GM19240 (cell line): ENCODE measurements around the gene PLSCR2.
A peak's percentile ranks its signal among the peaks of the same experiment; 100 is the strongest.
"Not testable (repeated sequence)": the region's sequence is repeated elsewhere in the genome, so short reads cannot be mapped to it uniquely, and the experiment has no call there.

ENCODE experiments used
- DNase-seq: peaks from one replicate; pipeline ENCODE4 v3.0.0; 2011; ENCODE audit warnings: low spot score; ENCODE audit not compliant: insufficient read length

The PLSCR2 gene, protein sequence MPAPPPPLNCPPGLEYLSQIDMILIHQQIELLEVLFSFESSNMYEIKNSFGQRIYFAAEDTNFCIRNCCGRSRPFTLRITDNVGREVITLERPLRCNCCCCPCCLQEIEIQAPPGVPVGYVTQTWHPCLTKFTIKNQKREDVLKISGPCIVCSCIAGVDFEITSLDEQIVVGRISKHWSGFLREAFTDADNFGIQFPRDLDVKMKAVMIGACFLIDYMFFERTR

DNA sequence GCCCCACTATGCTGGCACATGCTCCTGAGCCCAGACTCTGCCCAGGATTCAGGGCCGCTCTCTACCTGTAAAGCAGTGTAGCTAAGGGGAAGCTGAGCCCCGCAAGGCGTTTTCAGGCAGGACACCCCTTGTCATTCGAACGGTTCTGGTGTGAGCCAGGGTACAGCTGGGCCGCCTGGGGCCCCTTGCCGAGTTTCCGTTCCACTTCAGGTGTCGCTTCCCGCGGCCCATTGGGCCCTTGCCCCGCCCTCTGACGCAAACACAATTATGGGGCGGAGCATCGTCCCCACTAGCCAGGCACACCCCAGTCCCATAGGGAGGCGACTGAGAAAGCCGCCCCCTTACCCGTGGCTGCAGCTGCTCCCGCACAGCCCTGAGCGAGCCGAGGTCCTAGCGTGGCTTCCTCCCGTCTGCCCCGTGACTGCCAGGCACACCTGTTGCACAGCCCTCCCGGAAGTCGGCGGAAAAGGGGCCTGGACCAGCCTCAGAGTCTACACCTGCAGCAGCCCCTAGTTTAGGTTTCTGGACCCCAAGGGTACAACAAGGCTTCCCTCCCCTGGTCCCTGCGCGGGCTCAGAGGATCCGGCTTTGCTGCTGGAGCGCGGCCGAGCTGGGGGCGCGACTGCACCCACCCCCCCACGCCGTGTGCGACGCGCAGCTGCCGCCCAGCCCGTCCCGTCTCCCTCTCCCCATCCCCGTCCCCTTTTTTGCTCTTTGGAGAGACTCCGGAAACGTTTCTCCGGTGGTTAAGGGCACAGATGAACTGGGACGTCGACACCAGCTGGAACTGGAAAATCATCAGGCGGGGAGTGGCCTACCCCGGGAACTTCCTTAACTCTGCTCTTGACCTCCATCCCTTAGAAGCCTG lies at the start of gene PLSCR2:
Gene PLSCR2 (minus strand): TSS at position 412 of the 868 bp plus-strand sequence. CDS start 9,657 bp downstream, outside the sequence.
- peak; percentile 56 for DNase-seq

DNA sequence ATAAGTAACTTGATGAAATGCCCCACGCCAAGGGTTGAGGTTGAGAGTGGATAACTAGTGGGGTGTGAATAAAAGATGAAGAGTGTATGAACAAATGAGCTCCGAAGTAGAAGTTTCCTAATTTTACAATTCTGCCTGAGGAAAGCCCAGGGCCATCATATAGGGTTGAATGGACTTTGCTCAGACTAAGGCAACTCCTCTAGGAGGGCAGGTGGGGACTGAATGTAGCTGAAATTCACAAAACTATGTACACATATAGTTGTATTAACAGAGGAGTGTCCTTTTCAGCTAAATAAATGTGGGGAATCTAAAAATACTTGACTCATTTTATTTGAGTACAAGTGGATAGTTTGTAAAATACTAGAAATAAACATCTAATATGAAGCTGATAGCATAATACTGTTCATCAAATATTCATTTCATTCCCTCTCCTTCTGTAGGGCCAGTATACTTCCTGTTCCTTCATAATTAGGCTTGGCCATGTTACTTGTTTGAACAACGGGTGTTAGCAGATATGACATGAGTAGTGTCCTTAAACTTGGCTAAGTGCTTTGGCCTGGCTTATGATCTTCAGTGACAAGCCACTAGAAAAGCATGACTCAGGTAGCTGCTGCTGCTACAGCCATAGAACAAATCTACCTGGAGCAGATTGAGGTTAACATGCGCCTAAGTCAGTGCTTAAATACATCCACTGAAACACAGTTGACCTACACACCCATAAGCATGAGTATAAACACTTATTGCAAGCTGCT lies 48.5 kb upstream of the PLSCR2 start:
- DNase-seq: no peak

DNA sequence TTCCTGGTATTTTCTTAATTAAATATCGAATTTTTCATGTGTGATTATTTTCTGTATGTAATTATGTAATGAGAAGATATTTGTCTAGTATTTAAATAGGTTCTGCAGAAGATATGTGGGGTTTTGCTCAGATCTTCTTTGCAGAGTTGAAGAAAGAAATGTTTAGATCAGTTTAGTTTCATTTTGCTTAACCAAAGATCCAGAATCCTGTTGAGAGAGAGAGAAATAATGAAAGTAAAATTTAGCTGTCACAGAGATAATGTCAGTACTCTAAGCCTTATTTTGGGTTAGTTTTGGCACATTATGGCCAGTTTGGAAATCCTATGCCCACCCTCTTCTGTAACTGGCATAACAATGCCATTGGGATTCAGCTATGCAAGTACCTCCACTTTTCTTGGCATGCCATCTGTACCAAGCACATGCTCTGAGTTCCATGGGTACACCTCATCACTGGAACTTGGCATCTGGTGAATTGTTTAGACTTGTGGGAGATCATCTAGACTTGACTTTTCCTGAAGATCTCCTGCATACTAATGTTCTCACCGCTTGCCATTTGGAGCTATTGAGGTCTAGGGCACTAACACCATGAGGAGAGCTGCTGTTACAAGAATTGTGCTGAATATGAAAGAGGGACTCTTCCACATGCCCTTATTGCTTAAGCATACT lies 44.2 kb upstream of the PLSCR2 start:
- DNase-seq: no peak

DNA sequence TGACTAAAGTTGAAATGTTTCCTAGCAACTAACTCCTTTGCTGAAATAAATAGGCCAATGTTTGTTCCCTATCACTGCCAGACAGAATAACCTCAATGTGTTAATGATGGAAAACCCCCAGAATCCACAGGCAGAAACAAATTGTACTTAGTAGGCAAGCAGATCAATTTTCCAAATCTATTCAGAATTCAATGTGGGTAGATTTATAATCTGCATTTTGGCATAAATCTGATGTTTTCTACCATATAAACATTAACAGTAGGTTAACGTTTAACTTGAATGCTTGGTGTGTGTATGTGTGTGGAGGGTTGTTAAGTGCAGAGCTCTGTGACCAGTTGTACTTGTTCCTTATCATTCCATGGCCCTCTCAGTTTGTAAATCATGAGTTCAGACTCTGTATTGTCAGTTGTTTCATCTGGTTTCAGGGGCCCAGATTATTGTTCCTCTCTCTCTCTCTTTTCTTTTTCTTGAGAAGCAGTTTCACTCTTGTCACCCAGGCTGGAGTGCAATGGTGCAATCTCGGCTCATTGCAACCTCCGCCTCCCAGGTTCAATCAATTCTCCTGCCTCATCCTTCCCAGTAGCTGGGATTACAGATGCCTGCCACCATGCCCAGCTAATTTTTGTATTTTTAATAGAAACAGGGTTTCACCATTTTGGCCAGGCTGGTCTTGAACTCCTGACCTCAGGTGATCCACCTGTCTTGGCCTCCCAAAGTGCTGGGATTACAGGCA lies 42.2 kb upstream of the PLSCR2 start:
- no peak for DNase-seq

DNA sequence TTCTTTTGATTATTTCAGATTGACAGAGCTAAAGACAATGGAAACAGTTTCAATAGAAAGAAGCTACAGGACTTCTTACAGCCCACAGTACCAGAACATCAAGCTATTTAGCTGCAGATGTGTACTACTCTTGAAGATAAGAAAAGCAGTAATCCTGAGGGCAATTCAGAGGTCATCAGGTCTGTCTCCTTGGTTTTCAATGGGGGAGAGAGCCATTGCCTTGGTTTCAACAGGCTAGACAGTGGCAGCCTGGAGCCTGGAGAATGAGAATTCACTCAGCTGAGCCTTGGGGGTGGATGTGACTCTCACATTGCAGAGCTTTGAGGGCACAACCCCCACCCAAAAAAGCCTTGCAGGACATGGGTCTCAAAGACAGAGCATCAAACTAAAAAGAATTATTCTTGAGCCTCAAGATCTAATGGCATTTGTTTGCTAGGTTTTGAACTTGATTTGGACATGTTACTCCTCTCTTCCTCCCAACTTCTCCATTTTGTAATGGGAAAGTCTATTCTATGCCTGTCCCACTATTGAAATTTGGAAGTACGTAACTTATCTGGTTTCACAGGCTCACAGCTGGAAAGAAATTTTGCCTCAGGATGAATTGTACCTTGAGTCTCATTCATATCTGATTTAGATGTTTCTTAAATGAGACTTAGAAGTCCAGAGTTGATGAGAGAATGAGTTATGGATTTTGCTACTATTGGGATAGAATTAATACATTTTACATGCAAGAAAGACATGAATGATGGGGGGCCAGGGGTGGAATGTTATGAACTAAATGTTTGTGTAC lies 38.2 kb upstream of the PLSCR2 start:
- DNase-seq: no peak

DNA sequence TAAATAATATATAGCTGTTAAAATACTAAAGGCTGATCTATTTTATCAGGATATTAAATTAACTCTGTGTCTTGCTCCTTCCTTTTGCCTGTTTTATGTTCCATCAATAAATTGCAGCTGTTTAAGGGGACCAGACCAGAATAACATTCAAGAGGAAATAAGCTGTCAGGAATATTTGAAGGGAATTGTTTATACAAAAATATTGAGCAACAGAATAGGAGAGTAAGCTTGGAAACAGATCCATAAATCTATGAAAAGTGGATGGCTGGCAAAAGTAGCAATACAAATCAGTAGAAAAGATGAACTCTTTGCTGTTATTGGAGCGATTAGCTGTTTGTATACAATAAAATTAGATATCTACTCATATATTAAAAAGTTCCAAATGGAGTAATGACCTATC lies 36.2 kb upstream of the PLSCR2 start:
- no peak for DNase-seq

DNA sequence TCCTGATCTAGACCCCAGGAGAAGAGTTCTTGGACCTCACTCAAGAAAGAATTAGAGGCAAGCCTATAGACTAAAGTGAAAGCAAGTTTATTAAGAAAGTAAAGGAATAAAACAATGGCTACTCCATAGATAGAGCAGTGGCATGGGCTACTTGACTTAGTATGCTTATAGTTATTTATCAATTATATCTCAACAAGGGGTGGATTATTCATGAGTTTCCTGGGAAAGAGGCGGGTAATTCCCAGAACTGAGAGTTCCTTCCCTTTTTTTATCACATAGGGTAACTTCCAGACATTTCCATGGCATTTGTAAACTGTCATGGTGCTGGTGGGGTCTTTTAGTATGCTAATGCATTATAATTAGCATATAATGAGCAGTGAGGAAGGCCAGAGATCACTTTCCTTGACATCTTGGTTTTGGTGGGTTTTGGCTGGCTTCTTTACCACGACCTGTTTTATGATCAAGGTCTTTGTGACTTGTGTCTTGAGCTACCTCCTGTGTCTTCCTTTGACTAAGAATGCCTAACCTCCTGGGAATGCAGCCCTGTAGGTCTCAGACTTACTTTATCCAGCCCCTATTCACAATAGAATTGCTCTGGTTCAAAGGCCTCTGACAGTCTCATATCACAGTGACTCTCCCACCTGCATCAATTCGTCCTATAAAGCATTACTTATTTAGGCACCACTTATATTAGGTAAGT lies 35.3 kb upstream of the PLSCR2 start:
- DNase-seq: no peak

DNA sequence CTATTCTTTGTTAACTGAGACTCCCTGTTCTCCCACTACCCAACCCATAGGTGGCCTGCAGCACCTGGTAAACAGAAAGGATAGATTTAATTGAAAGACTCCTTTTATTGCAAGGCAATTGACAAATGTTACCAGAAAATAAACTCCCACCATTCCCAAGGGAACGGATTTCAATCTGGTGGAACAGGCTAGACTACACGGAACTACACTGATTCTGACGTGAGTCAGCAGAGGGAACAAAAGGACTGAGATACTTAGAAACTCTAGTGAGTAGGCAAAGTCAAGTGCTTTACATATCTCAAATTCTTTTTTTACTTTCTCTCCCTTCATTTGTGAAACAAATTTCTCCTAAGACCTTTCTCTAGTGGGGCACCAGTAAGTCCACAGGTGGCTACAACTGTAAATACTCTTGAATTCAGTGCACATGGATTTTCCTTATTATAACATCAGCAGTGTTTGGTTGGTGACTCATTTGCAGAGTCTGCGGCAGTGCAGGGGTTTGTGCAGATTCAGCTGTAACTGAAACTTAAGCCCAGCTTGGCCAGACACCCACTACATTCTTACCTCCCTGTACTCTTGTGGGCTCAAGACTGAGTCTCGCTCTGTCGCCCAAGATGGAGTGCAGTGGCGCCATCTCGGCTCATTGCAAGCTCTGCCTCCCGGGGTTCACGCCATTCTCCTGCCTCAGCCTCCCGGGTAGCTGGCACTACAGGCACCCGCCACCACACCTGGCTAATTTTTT lies 34.3 kb upstream of the PLSCR2 start:
- DNase-seq: peak; percentile 7

DNA sequence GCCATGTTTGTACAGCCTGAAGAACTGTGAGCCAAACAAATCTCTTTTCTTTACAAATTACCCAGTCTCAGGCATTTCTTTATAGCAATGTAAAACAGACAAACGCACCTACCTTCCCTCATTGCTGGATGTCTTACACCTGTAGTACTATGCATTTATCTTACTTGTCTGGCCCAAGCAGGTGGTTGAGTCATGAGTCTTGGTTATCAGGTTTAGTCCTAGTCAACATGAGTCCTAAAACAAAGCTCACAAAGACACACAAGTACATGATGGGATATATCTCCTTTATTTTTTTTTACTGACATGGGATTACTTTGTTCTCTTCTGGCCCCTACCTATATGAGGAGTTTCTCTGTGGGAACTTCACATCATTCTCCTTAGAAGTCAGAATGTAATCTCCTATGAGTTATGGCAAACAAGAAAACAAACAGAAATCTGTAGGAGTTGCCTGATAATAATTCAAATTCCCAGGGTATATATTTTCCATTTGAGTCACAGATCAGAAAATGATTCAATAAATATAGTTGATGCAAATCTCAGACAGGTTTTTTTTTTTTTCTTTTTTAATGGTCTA lies 33.6 kb upstream of the PLSCR2 start:
- no peak for DNase-seq

DNA sequence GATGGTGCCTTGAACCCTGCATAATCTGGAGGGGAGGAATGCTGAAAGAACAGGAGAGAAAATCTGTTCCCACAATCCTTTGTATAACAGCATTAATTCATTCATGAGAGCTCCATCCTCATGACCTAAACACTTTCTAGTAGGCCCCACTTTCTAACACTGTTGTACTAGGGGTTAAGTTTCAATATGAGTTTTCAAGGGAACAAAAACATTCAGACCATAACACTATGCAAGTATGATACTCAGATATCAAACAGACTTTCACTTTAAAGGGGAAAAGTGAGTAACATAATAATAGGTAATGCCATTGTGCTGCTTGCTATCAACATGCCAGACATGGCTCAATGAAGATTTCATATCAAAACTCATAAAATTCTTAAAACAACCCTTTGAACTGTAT lies 32.4 kb upstream of the PLSCR2 start:
- DNase-seq: no peak

DNA sequence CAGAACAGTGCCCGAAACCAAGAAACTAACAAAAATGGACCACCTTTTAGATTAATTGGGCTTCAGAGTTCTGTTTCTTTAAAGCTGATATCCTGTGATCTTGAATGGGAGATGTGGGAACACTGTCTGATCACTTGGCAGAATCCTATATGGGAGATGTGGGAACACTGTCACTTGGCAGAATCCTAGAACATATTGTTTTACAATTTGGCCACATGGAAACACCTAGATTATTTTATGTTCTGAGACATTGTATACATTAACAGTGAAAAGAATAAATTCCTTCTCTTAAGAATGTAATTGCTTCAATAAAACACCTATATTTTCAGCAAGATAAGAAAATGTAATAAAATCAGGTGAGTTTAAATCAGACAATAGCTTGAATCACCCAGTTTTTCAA lies 30.3 kb upstream of the PLSCR2 start:
- DNase-seq: no peak

DNA sequence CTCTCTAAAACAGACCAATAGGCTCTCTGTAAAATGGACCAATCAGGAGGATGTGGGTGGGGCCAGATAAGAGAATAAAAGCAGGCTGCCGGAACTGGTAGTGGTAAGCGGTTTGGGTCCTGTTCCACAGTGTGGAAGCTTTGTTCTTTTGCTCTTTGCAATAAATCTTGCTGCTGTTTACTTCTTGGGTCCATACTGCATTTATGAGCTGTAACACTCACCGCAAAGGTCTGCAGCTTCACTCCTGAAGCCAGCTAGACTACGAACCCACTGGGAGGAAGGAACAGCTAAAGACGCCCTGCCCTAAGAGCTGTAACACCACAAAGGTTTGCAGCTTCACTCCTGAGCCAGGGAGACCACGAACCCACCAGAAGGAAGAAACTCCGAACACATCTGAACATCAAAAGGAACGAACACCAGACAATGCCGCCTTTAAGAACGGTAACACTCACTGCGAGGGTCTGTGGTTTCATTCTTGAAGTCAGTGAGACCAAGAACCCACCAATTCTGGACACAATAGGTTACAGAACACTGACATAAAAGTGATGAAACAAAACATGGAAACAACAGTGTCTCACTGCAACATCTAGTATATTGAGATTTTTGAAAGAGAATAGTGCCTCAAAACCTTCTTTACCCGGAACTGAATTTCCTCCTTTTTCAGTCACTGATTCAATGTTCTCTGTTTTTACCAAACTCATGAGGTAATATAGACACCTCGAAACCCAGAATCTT lies 28.8 kb upstream of the PLSCR2 start:
- no peak for DNase-seq

DNA sequence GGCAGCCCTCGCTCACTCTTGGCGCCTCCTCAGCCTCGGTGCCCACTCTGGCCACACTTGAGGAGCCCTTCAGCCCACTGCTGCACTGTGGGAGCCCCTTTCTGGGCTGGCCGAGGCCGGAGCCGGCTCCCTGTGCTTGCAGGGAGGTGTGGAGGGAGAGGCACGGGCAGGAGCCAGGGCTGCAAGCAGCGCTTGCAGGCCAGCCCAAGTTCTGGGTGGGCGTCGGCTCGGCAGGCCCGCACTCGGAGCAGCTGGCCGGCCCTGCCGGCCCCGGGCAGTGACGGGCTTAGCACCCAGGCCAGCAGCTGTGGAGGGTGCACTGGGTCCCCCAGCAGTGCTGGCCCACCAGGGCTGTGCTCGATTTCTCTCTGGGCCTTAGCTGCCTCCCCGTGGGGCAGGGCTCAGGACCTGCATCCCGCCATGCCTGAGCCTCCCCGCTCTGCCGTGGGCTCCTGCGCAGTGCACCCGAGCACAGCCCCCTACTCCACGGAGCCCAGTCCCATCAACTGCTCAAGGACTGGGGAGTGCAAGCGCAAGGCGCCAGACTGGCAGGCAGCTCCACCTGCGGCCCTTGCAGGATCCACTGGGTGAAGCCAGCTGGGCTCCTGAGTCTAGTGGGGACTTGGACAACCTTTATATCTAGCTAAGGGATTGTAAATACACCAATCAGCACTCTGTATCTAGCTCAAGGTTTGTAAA lies 27.9 kb upstream of the PLSCR2 start:
- DNase-seq: not testable (repeated sequence)

DNA sequence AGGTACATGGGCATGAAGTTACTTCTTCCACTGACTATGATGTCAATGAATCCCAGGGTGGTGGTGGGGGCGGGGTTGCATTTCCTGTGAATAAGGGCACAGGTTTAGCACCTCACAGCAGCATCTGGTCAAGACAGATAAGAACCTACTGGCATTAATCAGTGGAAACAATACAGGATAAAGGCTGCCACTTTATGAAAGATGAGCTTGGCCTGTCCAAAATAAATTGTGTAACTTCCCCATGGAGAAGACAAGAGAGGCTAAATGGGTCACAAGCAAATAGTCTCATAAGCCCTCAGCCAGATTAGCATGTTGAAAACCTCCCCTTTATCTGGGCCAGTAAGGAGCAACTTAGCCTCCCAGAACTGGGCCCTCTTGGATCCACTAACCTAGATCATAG lies 27.4 kb upstream of the PLSCR2 start:
- no peak for DNase-seq

DNA sequence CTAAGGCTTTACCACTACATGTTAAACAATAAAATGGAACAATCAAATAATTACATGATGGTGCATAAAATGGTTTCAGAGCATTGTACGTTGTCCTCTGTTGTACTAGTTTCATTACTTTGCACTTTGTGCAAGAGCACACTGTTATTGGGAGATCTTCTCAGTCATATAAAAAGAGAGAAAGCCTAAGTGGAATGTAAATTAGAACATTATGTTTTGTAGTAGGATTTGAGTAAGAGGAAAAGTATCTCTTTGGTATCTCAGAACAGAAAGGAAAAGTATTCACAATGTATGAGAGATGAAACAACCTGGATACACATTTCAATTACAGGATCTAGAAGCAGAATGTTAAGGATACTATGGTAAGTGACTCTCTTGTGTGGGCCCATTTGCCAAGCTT lies 26.9 kb upstream of the PLSCR2 start:
- no peak for DNase-seq

DNA sequence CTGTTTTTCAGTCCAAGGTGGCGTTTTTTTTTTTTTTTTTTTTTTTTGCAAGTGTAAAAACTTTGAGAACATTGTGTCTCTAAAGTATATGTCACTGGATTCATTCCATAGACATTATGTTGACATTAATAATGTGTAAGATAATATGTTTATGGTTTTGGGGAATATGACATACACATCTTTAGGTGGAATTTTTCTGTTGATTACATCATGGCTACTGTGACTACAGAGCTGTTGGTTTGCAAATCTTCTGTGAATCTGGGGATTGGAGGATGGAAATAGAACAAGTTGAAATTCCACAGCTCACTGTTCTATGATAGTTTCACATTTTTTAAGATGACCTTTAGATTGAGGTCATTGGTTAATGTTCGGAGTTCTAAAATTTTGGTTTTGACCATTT lies 24.4 kb upstream of the PLSCR2 start:
- no peak for DNase-seq

DNA sequence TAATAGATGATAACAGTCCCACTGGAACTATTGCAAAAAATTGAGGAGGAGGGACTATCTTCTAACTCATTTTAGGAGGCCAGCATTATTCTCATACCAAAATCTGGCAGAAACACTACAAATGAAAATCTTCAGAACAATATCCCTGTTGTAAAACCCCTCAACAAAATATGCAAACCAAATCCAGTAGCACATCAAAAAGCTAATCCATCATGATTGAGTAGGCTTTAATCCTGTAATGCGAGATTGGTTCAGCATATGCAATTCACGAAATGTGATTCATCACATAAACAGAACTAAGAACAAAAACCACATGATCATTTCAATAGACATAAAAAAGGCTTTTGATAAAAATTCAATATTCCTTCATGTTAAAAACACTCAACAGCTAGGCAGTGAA lies 23.9 kb upstream of the PLSCR2 start:
- no peak for DNase-seq
